Measurements from ENCODE around the gene SP6. TPM values are rescaled to one million over a fixed set of nuclear protein-coding genes. Genes with fewer than 3 reads are reported as not detected.
A peak's percentile ranks its signal among the peaks of the same experiment; 100 is the strongest.

The SP6 gene
- total and polyA plus RNA-seq, 2 experiments from 2014 or later, result 1.3 to 1.7 TPM

DNA sequence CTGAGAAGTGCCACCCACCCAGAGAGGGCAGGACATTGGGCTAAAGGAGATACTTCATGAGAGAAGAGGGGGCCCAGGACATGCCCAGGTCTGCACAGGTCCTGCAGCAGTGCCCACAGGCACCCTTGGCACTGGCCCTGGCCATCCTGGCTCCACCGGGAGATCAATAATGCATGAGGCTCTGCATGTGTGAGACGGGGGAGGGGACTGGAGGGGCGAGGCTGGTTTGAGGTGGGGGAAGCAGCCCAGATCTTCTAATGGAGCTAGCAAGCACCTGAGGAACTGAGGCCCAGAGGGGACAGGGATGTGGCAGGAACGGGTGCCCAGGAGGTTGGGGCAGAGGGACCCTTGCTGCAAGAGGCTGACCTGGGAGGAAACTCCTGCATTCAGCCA lies 29.9 kb downstream of the SP6 start:
- H3K27me3 ChIP-seq, result no peaks in the 10 kb centered on the region
- no peaks in the 10 kb centered on the region for H4K20me1 ChIP-seq (ENCODE audit: insufficient read depth, poor library complexity, severe bottlenecking)
- no peaks in the 10 kb centered on the region for H3K9me3 ChIP-seq (ENCODE audit: low read depth)
- H3K4me3 ChIP-seq, result peak overlapping the region; percentile 82
- no peaks in the 10 kb centered on the region for H3K36me3 ChIP-seq (replicated peaks; ENCODE audit: insufficient read depth, low read depth)
- DNase-seq (ENCODE audit: low spot score), result no peak
- H3K4me1 ChIP-seq (ENCODE audit: insufficient read depth), result peaks cover 9% of the 10 kb centered on the region
- no peaks in the 10 kb centered on the region for H3K9me2 ChIP-seq (replicated peaks; ENCODE audit: insufficient read depth)
- peaks cover 5% of the 10 kb centered on the region for H3K79me2 ChIP-seq
- 24% methylated on average over 3 of the region's 4 CpGs for WGBS (ENCODE audit: low lambda C conversion rate, missing lambda C conversion rate)
- peak overlapping the region; percentile 73 for H2AFZ ChIP-seq
- H3K4me2 ChIP-seq, result peak overlapping the region; percentile 95
- peak overlapping the region; percentile 84 for H3K27ac ChIP-seq
- TF ChIP-seq CTCF (IDR thresholded peaks at IDR 0.05; ENCODE audit: poor library complexity) (no peak), EZH2phosphoT487 (IDR thresholded peaks at IDR 0.05; ENCODE audit: low read depth, severe bottlenecking, unreplicated experiment) (no peak), EZH2 (IDR thresholded peaks at IDR 0.05; ENCODE audit: borderline replicate concordance) (no peak)

DNA sequence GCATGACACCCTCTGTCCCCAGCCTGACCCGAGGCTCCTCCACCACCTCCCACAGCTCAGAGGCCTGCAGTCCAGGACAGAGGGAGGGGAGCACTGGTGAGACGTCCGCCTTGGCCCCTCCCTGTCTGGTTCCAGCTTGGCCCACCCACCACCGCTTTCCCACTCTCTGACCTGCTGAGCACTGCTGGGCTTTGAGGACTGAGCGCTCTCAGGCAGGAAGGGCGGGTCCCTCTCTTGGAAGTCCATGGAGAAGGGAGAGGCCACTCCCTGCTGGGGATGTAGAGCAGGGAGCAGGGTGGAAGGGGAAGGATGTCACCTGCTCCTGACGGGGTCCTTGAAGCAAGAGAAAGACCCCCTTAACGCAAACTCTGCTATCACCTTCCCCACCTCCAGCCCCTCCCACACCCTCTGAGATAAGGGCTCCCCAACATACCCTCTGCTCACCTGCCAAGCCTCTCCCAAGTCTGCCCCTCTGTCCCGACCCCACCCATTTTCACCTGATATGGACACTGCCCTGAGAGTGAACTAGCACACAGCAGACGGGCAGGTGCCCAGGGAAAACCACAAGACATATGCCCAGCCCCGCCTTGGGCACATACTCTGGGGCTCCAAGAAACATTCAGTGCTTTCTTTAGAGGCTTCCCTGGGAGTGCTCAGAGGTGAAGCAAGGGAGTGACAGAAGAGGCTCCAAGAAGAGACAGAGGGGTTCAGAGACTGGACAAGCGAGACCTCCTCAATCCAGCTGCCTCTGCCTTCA lies 30.8 kb downstream of the SP6 start:
- H3K4me3 ChIP-seq, result no peak overlapping the region
- peaks cover 9% of the 10 kb centered on the region for H3K4me1 ChIP-seq (ENCODE audit: insufficient read depth)
- no peak overlapping the region for H3K27ac ChIP-seq
- no peaks in the 10 kb centered on the region for H3K9me2 ChIP-seq (replicated peaks; ENCODE audit: insufficient read depth)
- no peak for DNase-seq (ENCODE audit: low spot score)
- peaks cover 5% of the 10 kb centered on the region for H3K79me2 ChIP-seq
- no peak overlapping the region for H2AFZ ChIP-seq
- H4K20me1 ChIP-seq (ENCODE audit: insufficient read depth, poor library complexity, severe bottlenecking), result no peaks in the 10 kb centered on the region
- 75% methylated on average over 12 of the region's 12 CpGs for WGBS (ENCODE audit: low lambda C conversion rate, missing lambda C conversion rate)
- H3K9me3 ChIP-seq (ENCODE audit: low read depth), result no peaks in the 10 kb centered on the region
- TF ChIP-seq EZH2phosphoT487 (IDR thresholded peaks at IDR 0.05; ENCODE audit: low read depth, severe bottlenecking, unreplicated experiment) (no peak), EZH2 (IDR thresholded peaks at IDR 0.05; ENCODE audit: borderline replicate concordance) (no peak), CTCF (IDR thresholded peaks at IDR 0.05; ENCODE audit: poor library complexity) (no peak)
- peak overlapping the region; percentile 95 for H3K4me2 ChIP-seq
- no peaks in the 10 kb centered on the region for H3K36me3 ChIP-seq (replicated peaks; ENCODE audit: insufficient read depth, low read depth)
- no peaks in the 10 kb centered on the region for H3K27me3 ChIP-seq

DNA sequence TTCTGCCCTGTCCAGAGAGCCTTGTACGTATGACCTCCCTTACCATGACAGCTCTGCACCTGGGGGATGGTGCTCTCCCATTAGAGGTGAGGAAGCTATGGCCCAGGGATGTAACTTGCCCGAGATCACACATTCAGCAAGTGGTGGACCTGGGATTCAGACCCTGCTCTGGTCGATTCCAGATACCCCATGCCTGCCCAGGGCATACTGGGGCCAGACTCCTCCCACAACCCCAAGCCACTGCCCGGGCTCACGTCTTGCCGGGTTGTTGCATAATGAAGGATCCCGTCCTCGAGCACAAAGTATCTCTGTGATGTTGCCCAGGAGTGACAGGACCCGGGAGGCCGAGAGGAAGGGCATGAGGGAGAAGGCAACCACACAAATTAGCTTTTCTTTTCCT lies 31.5 kb downstream of the SP6 start:
- Histone ChIP-seq H3K27ac (no peak overlapping the region), H2AFZ (no peak overlapping the region), H3K4me1 (ENCODE audit: insufficient read depth) (peaks cover 9% of the 10 kb centered on the region), H3K4me3 (no peak overlapping the region), H4K20me1 (ENCODE audit: insufficient read depth, poor library complexity, severe bottlenecking) (no peaks in the 10 kb centered on the region), H3K4me2 (no peak overlapping the region), H3K9me3 (ENCODE audit: low read depth) (no peaks in the 10 kb centered on the region), H3K27me3 (no peaks in the 10 kb centered on the region), H3K79me2 (peaks cover 5% of the 10 kb centered on the region), H3K36me3 (replicated peaks; ENCODE audit: insufficient read depth, low read depth) (no peaks in the 10 kb centered on the region), H3K9me2 (replicated peaks; ENCODE audit: insufficient read depth) (no peaks in the 10 kb centered on the region)
- TF ChIP-seq EZH2phosphoT487 (IDR thresholded peaks at IDR 0.05; ENCODE audit: low read depth, severe bottlenecking, unreplicated experiment) (no peak), CTCF (IDR thresholded peaks at IDR 0.05; ENCODE audit: poor library complexity) (no peak)
- no peak for DNase-seq (ENCODE audit: low spot score)
- WGBS (ENCODE audit: low lambda C conversion rate, missing lambda C conversion rate), result 87% methylated on average over 10 of the region's 10 CpGs

All from hepatocyte (in vitro differentiated cells).